Measurements from ENCODE around the gene IFNL4.

DNA sequence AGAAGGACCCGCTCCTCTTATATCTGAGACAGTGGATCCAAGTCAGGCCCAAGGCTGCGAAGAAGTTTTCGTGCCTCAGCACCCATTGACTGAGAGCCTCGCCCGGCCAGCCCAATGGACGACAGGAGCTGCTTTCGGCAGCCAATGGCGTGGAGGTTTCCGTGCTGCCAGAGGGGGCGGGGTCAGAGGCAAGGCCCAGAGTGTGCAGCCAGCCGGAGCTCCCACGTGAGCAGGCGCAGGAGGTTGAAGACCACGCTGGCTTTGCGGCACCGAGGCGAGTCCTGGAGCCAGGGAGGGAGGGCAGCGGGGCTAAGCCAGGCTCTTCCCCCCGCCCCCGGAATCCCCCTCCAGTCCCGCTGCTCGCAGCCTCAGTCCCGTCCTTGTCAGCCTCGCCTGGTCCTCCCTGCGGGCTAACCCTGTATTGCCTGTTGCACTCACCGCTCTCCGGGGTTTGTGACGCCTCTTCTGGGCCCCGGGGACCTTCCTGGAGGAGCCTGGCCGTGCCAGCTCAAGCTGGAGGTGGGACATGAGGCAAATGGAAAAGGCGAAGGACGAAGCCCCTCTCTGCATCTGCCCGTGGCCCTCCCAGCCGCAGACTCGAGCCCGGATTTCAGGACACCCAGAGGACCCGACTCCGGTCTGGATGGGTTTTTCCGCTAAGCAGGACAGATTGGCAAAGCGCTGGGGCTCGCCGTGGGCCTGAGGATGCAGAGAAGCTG is 1.5 kb downstream of the IFNL4 start:
- TF ChIP-seq TOX (CRISPR knock-in tag; IDR thresholded peaks at IDR 0.05; ENCODE audit: borderline replicate concordance) (no peak), RARB (CRISPR knock-in tag; IDR thresholded peaks at IDR 0.05) (no peak), GLIS3 (CRISPR knock-in tag; IDR thresholded peaks at IDR 0.05) (no peak), PATZ1 (CRISPR knock-in tag; IDR thresholded peaks at IDR 0.05; ENCODE audit: borderline replicate concordance) (no peak), ISL1 (CRISPR knock-in tag; IDR thresholded peaks at IDR 0.05) (no peak), ZFP3 (CRISPR knock-in tag; IDR thresholded peaks at IDR 0.05) (no peak), CSDC2 (CRISPR knock-in tag; IDR thresholded peaks at IDR 0.05) (no peak), POU6F1 (CRISPR knock-in tag; IDR thresholded peaks at IDR 0.05; ENCODE audit: borderline replicate concordance, low read depth) (no peak), PPARA (CRISPR knock-in tag; IDR thresholded peaks at IDR 0.05; ENCODE audit: borderline replicate concordance) (no peak), ESRRG (CRISPR knock-in tag; IDR thresholded peaks at IDR 0.05) (no peak), ARNTL (CRISPR knock-in tag; IDR thresholded peaks at IDR 0.05; ENCODE audit: borderline replicate concordance, low read depth) (no peak)
- TF ChIP-seq, protein P1, sequence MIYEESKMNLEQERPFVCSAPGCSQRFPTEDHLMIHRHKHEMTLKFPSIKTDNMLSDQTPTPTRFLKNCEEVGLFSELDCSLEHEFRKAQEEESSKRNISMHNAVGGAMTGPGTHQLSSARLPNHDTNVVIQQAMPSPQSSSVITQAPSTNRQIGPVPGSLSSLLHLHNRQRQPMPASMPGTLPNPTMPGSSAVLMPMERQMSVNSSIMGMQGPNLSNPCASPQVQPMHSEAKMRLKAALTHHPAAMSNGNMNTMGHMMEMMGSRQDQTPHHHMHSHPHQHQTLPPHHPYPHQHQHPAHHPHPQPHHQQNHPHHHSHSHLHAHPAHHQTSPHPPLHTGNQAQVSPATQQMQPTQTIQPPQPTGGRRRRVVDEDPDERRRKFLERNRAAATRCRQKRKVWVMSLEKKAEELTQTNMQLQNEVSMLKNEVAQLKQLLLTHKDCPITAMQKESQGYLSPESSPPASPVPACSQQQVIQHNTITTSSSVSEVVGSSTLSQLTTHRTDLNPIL (CRISPR knock-in tag; IDR thresholded peaks at IDR 0.05; ENCODE audit: low read depth) = no peak
- TF ChIP-seq, protein P2, sequence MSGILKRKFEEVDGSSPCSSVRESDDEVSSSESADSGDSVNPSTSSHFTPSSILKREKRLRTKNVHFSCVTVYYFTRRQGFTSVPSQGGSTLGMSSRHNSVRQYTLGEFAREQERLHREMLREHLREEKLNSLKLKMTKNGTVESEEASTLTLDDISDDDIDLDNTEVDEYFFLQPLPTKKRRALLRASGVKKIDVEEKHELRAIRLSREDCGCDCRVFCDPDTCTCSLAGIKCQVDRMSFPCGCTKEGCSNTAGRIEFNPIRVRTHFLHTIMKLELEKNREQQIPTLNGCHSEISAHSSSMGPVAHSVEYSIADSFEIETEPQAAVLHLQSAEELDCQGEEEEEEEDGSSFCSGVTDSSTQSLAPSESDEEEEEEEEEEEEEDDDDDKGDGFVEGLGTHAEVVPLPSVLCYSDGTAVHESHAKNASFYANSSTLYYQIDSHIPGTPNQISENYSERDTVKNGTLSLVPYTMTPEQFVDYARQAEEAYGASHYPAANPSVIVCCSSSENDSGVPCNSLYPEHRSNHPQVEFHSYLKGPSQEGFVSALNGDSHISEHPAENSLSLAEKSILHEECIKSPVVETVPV (CRISPR knock-in tag; IDR thresholded peaks at IDR 0.05) = no peak
- TF ChIP-seq, protein P3, sequence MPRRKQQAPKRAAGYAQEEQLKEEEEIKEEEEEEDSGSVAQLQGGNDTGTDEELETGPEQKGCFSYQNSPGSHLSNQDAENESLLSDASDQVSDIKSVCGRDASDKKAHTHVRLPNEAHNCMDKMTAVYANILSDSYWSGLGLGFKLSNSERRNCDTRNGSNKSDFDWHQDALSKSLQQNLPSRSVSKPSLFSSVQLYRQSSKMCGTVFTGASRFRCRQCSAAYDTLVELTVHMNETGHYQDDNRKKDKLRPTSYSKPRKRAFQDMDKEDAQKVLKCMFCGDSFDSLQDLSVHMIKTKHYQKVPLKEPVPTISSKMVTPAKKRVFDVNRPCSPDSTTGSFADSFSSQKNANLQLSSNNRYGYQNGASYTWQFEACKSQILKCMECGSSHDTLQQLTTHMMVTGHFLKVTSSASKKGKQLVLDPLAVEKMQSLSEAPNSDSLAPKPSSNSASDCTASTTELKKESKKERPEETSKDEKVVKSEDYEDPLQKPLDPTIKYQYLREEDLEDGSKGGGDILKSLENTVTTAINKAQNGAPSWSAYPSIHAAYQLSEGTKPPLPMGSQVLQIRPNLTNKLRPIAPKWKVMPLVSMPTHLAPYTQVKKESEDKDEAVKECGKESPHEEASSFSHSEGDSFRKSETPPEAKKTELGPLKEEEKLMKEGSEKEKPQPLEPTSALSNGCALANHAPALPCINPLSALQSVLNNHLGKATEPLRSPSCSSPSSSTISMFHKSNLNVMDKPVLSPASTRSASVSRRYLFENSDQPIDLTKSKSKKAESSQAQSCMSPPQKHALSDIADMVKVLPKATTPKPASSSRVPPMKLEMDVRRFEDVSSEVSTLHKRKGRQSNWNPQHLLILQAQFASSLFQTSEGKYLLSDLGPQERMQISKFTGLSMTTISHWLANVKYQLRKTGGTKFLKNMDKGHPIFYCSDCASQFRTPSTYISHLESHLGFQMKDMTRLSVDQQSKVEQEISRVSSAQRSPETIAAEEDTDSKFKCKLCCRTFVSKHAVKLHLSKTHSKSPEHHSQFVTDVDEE (CRISPR knock-in tag; IDR thresholded peaks at IDR 0.05) = no peak
